K562 (cell line): ENCODE measurements around the gene FOXK2. TPM values are rescaled to one million over a fixed set of nuclear protein-coding genes. Genes with fewer than 3 reads are reported as not detected.

ENCODE experiments used
- ATAC-seq: fragments of 200-7000 bp; cut with Tn5 transposase; 3 replicates; pipeline ENCODE4 v1.9.1; 2020; ENCODE audit warnings: moderate library complexity
- BruUV-seq: library from RNA; stranded (reverse); fragments of 400-500 nt; replicated peaks from 2 replicates; lab custom pipeline; 2021; lab: Mats Ljungman, UMichigan
- CTCF ChIA-PET: fragments of 300-600 bp; formaldehyde crosslinking; extraction: SDS; loops from one replicate; lab custom pipeline; 2021; ENCODE audit warnings: low intra/inter-chr PET ratio; lab: Yijun Ruan, JAX
- POLR2A ChIA-PET: fragments of 300-600, 350-650 bp; sonication (Branson Sonifier 250); formaldehyde crosslinking; extraction: SDS; loops from one replicate; lab custom pipeline; 2021; ENCODE audit warnings: antibody characterized with exemption, inconsistent platforms; lab: Yijun Ruan, JAX
- DNase-seq, 4 experiments: peaks; one replicate each; pipeline versions ENCODE4 v3.0.0 to v3.0.0-alpha.2; 2011 to 2018; ENCODE audit warnings: low spot score in 3 of 4, mixed read lengths in 3 of 4; ENCODE audit errors: extremely low read depth in 1 of 4
- FAIRE-seq: peaks from 2 replicates; lab custom pipeline; 2011; peaks lifted over from hg19 to GRCh38; lab: Jason Lieb, UNC
- H2AFZ ChIP-seq: 2 replicates; pipeline ENCODE4 v1.6.0; 2011; ENCODE audit warnings: low read depth, low read length, control low read depth, inconsistent platforms
- H3K27ac ChIP-seq: fragments of 200-600 bp; 3 replicates; pipeline ENCODE4 v1.8.0; 2011; ENCODE audit warnings: low read depth, mild to moderate bottlenecking, control low read depth, inconsistent platforms, low read length, moderate library complexity, mixed read lengths; ENCODE audit errors: extremely low read depth
- H3K27me3 ChIP-seq, 2 experiments: fragments of 300-600 bp in 1 of 2; 2 replicates in 1 of 2; 3 replicates in 1 of 2; pipeline versions ENCODE4 v1.6.0 to v1.8.0; 2011; ENCODE audit warnings: inconsistent platforms in 2 of 2, low read length in 2 of 2, mild to moderate bottlenecking in 1 of 2, mixed read lengths in 1 of 2, moderate library complexity in 1 of 2; ENCODE audit not compliant: control insufficient read depth in 2 of 2, insufficient read depth in 2 of 2
- H3K36me3 ChIP-seq: fragments of 300-600 bp; 3 replicates; pipeline ENCODE4 v1.8.0; 2011; ENCODE audit warnings: mild to moderate bottlenecking, low read length, inconsistent platforms; ENCODE audit not compliant: control insufficient read depth, insufficient read depth
- H3K4me1 ChIP-seq, 2 experiments: fragments of 200-600 bp in 1 of 2; replicated peaks in 1 of 2; 2 replicates in 1 of 2; 3 replicates in 1 of 2; pipeline versions ENCODE4 v1.5.1 to v1.8.0; 2011; ENCODE audit warnings: inconsistent platforms in 2 of 2, low read length in 2 of 2, mild to moderate bottlenecking in 1 of 2, mixed read lengths in 1 of 2, moderate library complexity in 1 of 2; ENCODE audit not compliant: control insufficient read depth in 2 of 2, insufficient read depth in 2 of 2
- H3K4me2 ChIP-seq: 2 replicates; pipeline ENCODE4 v1.6.1; 2011; ENCODE audit warnings: low read length, control low read depth, inconsistent platforms, mixed read lengths; ENCODE audit not compliant: insufficient read depth
- H3K4me3 ChIP-seq: fragments of 200-600 bp; sonication (generic), shearing (Covaris generic); 2 replicates; pipeline ENCODE4 v1.5.1; 2016; ENCODE audit warnings: control low read depth, inconsistent platforms
- H3K79me2 ChIP-seq: fragments of 200-600 bp; 3 replicates; pipeline ENCODE4 v1.8.0; 2011; ENCODE audit warnings: low read length, inconsistent platforms; ENCODE audit not compliant: control insufficient read depth, insufficient read depth
- H3K9ac ChIP-seq, 2 experiments: 2 replicates each; pipeline versions ENCODE4 v1.6.0 to v1.6.1; 2011; ENCODE audit warnings: low read depth in 2 of 2, low read length in 2 of 2, control low read depth in 1 of 2, inconsistent platforms in 1 of 2, mild to moderate bottlenecking in 1 of 2, mixed read lengths in 1 of 2; ENCODE audit not compliant: insufficient read depth in 1 of 2
- H3K9me1 ChIP-seq: one replicate; pipeline ENCODE4 v1.6.0; 2011; ENCODE audit warnings: inconsistent platforms, mild to moderate bottlenecking, low read length, moderate library complexity; ENCODE audit not compliant: control insufficient read depth, insufficient read depth
- H3K9me3 ChIP-seq: replicated peaks from 2 replicates; pipeline ENCODE4 v1.5.1; 2011; ENCODE audit warnings: low read depth, low read length, inconsistent platforms; ENCODE audit not compliant: control insufficient read depth, insufficient read depth
- H4K20me1 ChIP-seq: replicated peaks from 2 replicates; pipeline ENCODE4 v1.6.1; 2011; ENCODE audit warnings: low read length, inconsistent platforms, mixed read lengths; ENCODE audit not compliant: control insufficient read depth, insufficient read depth
- KLF16 ChIP-seq: IDR thresholded peaks from 2 replicates; pipeline ENCODE4 v1.6.1; 2016; ENCODE audit warnings: antibody characterized with exemption
- NFIX ChIP-seq: fragments of 250-450 bp; sonication (Bioruptor Pico); IDR thresholded peaks from 2 replicates; pipeline ENCODE4 v1.4.0; 2020; ENCODE audit warnings: low read depth, mild to moderate bottlenecking, moderate library complexity
- POLR2G ChIP-seq: fragments of 200-400 bp; formaldehyde crosslinking; IDR thresholded peaks from 2 replicates; pipeline ENCODE4 v1.6.1; 2017; ENCODE audit warnings: low read depth, mild to moderate bottlenecking, antibody characterized with exemption, low read length, moderate library complexity
- RBM22 ChIP-seq: fragments of 200-400 bp; formaldehyde crosslinking; IDR thresholded peaks from 2 replicates; pipeline ENCODE4 v1.6.1; 2018; ENCODE audit warnings: low read length, low read depth; ENCODE audit not compliant: poor library complexity, severe bottlenecking
- SRSF9 ChIP-seq: fragments of 200-400 bp; formaldehyde crosslinking; IDR thresholded peaks from 2 replicates; pipeline ENCODE4 v1.6.1; 2017; ENCODE audit warnings: low read depth, low read length, borderline replicate concordance
- ZC3H8 ChIP-seq: fragments of 450-650 bp; IDR thresholded peaks from 2 replicates; pipeline ENCODE4 v1.6.1; 2017
- ZNF239 ChIP-seq: fragments of 250-450 bp; sonication (Bioruptor Pico); IDR thresholded peaks from 2 replicates; pipeline ENCODE4 v1.4.0; 2020; ENCODE audit warnings: mild to moderate bottlenecking
- ZNF277 ChIP-seq: fragments of 250-450 bp; sonication (Bioruptor Pico); IDR thresholded peaks from 2 replicates; pipeline ENCODE4 v1.8.0; 2022; ENCODE audit warnings: inconsistent platforms, mild to moderate bottlenecking, moderate library complexity, borderline replicate concordance
- ZNF583 ChIP-seq: fragments of 250-450 bp; sonication (Bioruptor Pico); IDR thresholded peaks from 2 replicates; pipeline ENCODE4 v1.4.0; 2020
- WGBS: fragments of 100-300 bp; shearing (Covaris generic); methylation state at CpG from one replicate; pipeline ENCODE4 v1.1.6; 2016; ENCODE audit warnings: low coverage, mixed read lengths; ENCODE audit not compliant: insufficient coverage; ENCODE audit errors: missing lambda C conversion rate; 5-methylcytosine and 5-hydroxymethylcytosine counted together
- in situ Hi-C: fragments of 300-500 bp; cut with MboI; formaldehyde crosslinking; loops from 4 replicates; pipeline ENCODE4 v1.15.0; 2018; ENCODE audit warnings: inconsistent platforms, mixed read lengths
- intact Hi-C: fragments of 100-400 bp; cut with micrococcal nuclease; formaldehyde crosslinking; loops from 2 replicates; pipeline ENCODE4 v1.14.2; 2022
- polyA plus RNA-seq, 8 experiments: library from polyadenylated mRNA; depleted of rRNA in 4 of 8; stranded (reverse) in 5 of 8; unstranded in 3 of 8; fragments of >200 nt; fragmentation: Nextera tagmentation in 2 of 8; fragmentation: Illumina TruSeq in 1 of 8; extraction: Ambion mirVana in 2 of 8; extraction: Trizol in 1 of 8; gene quantifications; 2 replicates each; pipeline versions ENCODE4 v1.2.1 to v1.2.3, GENCODE V29; 2011 to 2014; ENCODE audit warnings: inconsistent platforms in 1 of 8, missing spikeins in 1 of 8
- total RNA-seq, 7 experiments: library from RNA; depleted of rRNA in 6 of 7; stranded (reverse); fragments of >200 nt in 6 of 7; fragmentation: Illumina TruSeq in 2 of 7; extraction: Trizol in 2 of 7; gene quantifications; 2 replicates each; pipeline versions ENCODE4 v1.2.1 to v1.2.3, GENCODE V29; 2011 to 2021; ENCODE audit warnings: low replicate concordance in 1 of 7
- TF ChIP-seq, protein P1 (sequence below): fragments of 450-650 bp; IDR thresholded peaks from 2 replicates; pipeline ENCODE4 v1.6.1; 2016; ENCODE audit warnings: antibody characterized with exemption

The FOXK2 gene
- total and polyA plus RNA-seq, 9 of the 15 experiments (the other 6 are each of a cell fraction or from before 2014, with no cell fraction given) = 3.0 to 86.0 (median 44.1) TPM

GRCh38 chr17:82567286-82567685, 47.8 kb downstream of the FOXK2 start:
- H3K9ac ChIP-seq = no peak overlapping the region
- ATAC-seq (no peak), DNase-seq (no peak), FAIRE-seq (no peak)
- no TSS peak for BruUV-seq
- POLR2A ChIA-PET = interaction anchor here (1.1 kb wide), 1 partner anchor 9 kb away, joined by 4 read pairs; no protein-coding TSS in a partner anchor
- H4K20me1 ChIP-seq = peaks cover 22% of the 10 kb centered on the region
- peaks cover 4% of the 10 kb centered on the region for H3K9me1 ChIP-seq
- in situ Hi-C loops = no loop called here
- WGBS = 94% methylated on average over 14 of the region's 15 CpGs
- intact Hi-C loops = no loop called here
- no peak overlapping the region for H3K4me3 ChIP-seq
- peaks cover 0 to 3% of the 10 kb centered on the region in 2 experiments; a peak in 1 of 5 replicates for H3K4me1 ChIP-seq
- H3K36me3 ChIP-seq = peaks cover 86% of the 10 kb centered on the region
- no peak overlapping the region for H3K4me2 ChIP-seq
- TF ChIP-seq SRSF9 = no peak
- TF ChIP-seq RBM22 = peak; percentile 55
- TF ChIP-seq POLR2G = 0 out of 2 replicates have a peak, but pooled peaks have one; percentile 32
- no peak for TF ChIP-seq ZNF277 (CRISPR knock-in tag)
- TF ChIP-seq ZNF583 (CRISPR knock-in tag) = no peak
- TF ChIP-seq, protein P1, sequence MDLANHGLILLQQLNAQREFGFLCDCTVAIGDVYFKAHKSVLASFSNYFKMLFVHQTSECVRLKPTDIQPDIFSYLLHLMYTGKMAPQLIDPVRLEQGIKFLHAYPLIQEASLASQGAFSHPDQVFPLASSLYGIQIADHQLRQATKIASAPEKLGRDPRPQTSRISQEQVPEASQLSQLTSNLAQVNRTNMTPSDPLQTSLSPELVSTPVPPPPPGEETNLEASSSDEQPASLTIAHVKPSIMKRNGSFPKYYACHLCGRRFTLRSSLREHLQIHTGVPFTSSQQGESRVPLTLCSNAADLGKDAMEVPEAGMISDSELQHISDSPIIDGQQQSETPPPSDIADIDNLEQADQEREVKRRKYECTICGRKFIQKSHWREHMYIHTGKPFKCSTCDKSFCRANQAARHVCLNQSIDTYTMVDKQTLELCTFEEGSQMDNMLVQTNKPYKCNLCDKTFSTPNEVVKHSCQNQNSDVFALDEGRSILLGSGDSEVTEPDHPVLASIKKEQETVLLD = no peak
- no peak for TF ChIP-seq ZC3H8
- TF ChIP-seq ZNF239 (CRISPR knock-in tag) = no peak
- no peak for TF ChIP-seq NFIX (CRISPR knock-in tag)
- no peak for TF ChIP-seq KLF16
- H3K79me2 ChIP-seq = peaks cover 72% of the 10 kb centered on the region
- CTCF ChIA-PET = interaction anchor here (0.7 kb wide), 1 partner anchor 268 kb away, joined by 4 read pairs; no protein-coding TSS in a partner anchor
- no peaks in the 10 kb centered on the region for H3K9me3 ChIP-seq
- H3K27ac ChIP-seq = no peak overlapping the region
- H3K27me3 ChIP-seq = no peaks in the 10 kb centered on the region
- H2AFZ ChIP-seq = no peak overlapping the region
